ENCODE data around the gene UAP1L1. TPM values are rescaled to one million over a fixed set of nuclear protein-coding genes. Genes with fewer than 3 reads are reported as not detected.

Gene UAP1L1
- total and polyA plus RNA-seq, 7 donors = 2.9 to 9.6 (median 5.7) TPM

Small RNA genes lying within 50 kb of the gene (small RNA-seq; reads per million reads assigned to genes)
- 0 reads per million in 3 donors for gene RF00153

Other genes with a start within 250 kb of the UAP1L1 start
Only the 30 nearest of the 36 such genes appear.
- 1 to 10 TPM; 1.8 to 5.5 (median 3.9) TPM for gene TRAF2, start 191.0 kb upstream of the UAP1L1 start, total RNA-seq
- 10 to 100 TPM; 13.2 to 21.9 (median 13.9) TPM for gene TRAF2, start 191.0 kb upstream of the UAP1L1 start, polyA plus RNA-seq
- 100 to 1,000 TPM; 153 to 202 (median 171) TPM for gene FBXW5, start 132.8 kb upstream of the UAP1L1 start, total RNA-seq
- 100 to 1,000 TPM; 147 to 182 (median 165) TPM for gene FBXW5, start 132.8 kb upstream of the UAP1L1 start, polyA plus RNA-seq
- gene C8G, start 132.3 kb upstream of the UAP1L1 start, total RNA-seq = not detected
- 10 to 100 TPM in 1 of 3 donors, 1 to 10 TPM in 2; 4.2 to 11.1 (median 5.4) TPM for gene C8G, start 132.3 kb upstream of the UAP1L1 start, polyA plus RNA-seq
- gene LCN12, start 125.2 kb upstream of the UAP1L1 start, total RNA-seq = 1 to 10 TPM in 1 of 4 donors, not detected in 3; 1.2 TPM
- 1 to 10 TPM in 1 of 3 donors, not detected in 2; 3.0 TPM for gene LCN12, start 125.2 kb upstream of the UAP1L1 start, polyA plus RNA-seq
- 10 to 100 TPM; 11.8 to 36.6 (median 32.4) TPM for gene PTGDS, start 100.0 kb upstream of the UAP1L1 start, total RNA-seq
- 100 to 1,000 TPM in 1 of 3 donors, 10 to 100 TPM in 1, 1 to 10 TPM in 1; 8.3 to 218 (median 24.0) TPM for gene PTGDS, start 100.0 kb upstream of the UAP1L1 start, polyA plus RNA-seq
- gene LCNL1, start 94.5 kb upstream of the UAP1L1 start, total RNA-seq = 1 to 10 TPM in 1 of 4 donors, under 1 TPM in 3; 0.14 to 1.1 (median 0.43) TPM
- under 1 TPM in 1 of 3 donors, not detected in 2; 0.50 TPM for gene LCNL1, start 94.5 kb upstream of the UAP1L1 start, polyA plus RNA-seq
- 10 to 100 TPM; 28.0 to 38.0 (median 36.2) TPM for gene PAXX, start 85.1 kb upstream of the UAP1L1 start, total RNA-seq
- gene PAXX, start 85.1 kb upstream of the UAP1L1 start, polyA plus RNA-seq = 10 to 100 TPM; 28.4 to 80.9 (median 40.8) TPM
- 1 to 10 TPM in 1 of 4 donors, not detected in 3; 1.4 TPM for gene CLIC3, start 80.9 kb upstream of the UAP1L1 start, total RNA-seq
- 1 to 10 TPM in 1 of 3 donors, not detected in 2; 4.7 TPM for gene CLIC3, start 80.9 kb upstream of the UAP1L1 start, polyA plus RNA-seq
- 10 to 100 TPM in 3 of 4 donors, 1 to 10 TPM in 1; 9.2 to 19.7 (median 13.2) TPM for gene ABCA2, start 49.3 kb upstream of the UAP1L1 start, total RNA-seq
- 10 to 100 TPM in 1 of 3 donors, 1 to 10 TPM in 2; 6.0 to 28.6 (median 9.0) TPM for gene ABCA2, start 49.3 kb upstream of the UAP1L1 start, polyA plus RNA-seq
- 1 to 10 TPM in 1 of 4 donors, under 1 TPM in 2, not detected in 1; 0.36 to 1.3 (median 0.41) TPM for gene FUT7, start 45.4 kb upstream of the UAP1L1 start, total RNA-seq
- gene FUT7, start 45.4 kb upstream of the UAP1L1 start, polyA plus RNA-seq = 1 to 10 TPM in 1 of 3 donors, not detected in 2; 1.3 TPM
- 100 to 1,000 TPM in 1 of 4 donors, 10 to 100 TPM in 3; 21.4 to 101 (median 42.4) TPM for gene NPDC1, start 31.3 kb upstream of the UAP1L1 start, total RNA-seq
- gene NPDC1, start 31.3 kb upstream of the UAP1L1 start, polyA plus RNA-seq = 100 to 1,000 TPM in 1 of 3 donors, 10 to 100 TPM in 2; 47.9 to 118 (median 91.9) TPM
- 1 to 10 TPM in 3 of 4 donors, not detected in 1; 1.2 to 2.2 (median 2.1) TPM for gene ENTPD2, start 23.5 kb upstream of the UAP1L1 start, total RNA-seq
- gene ENTPD2, start 23.5 kb upstream of the UAP1L1 start, polyA plus RNA-seq = 1 to 10 TPM in 2 of 3 donors, under 1 TPM in 1; 0.92 to 6.4 (median 3.0) TPM
- gene SAPCD2, start 7.0 kb upstream of the UAP1L1 start, total RNA-seq = under 1 TPM in 1 of 4 donors, not detected in 3; 0.81 TPM
- 10 to 100 TPM in 1 of 3 donors, 1 to 10 TPM in 2; 3.6 to 16.4 (median 3.7) TPM for gene SAPCD2, start 7.0 kb upstream of the UAP1L1 start, polyA plus RNA-seq
- 10 to 100 TPM; 27.8 to 34.9 (median 28.7) TPM for gene MAN1B1, start 9.5 kb downstream of the UAP1L1 start, total RNA-seq
- gene MAN1B1, start 9.5 kb downstream of the UAP1L1 start, polyA plus RNA-seq = 10 to 100 TPM; 12.0 to 52.0 (median 14.1) TPM
- gene DPP7, start 37.2 kb downstream of the UAP1L1 start, total RNA-seq = 100 to 1,000 TPM in 2 of 4 donors, 10 to 100 TPM in 2; 88.5 to 140 (median 111) TPM
- gene DPP7, start 37.2 kb downstream of the UAP1L1 start, polyA plus RNA-seq = 100 to 1,000 TPM in 1 of 3 donors, 10 to 100 TPM in 2; 26.6 to 158 (median 36.6) TPM
- 1 to 10 TPM in 1 of 4 donors, under 1 TPM in 3; 0.16 to 1.1 (median 0.38) TPM for gene GRIN1, start 61.6 kb downstream of the UAP1L1 start, total RNA-seq
- under 1 TPM in 1 of 3 donors, not detected in 2; 0.69 TPM for gene GRIN1, start 61.6 kb downstream of the UAP1L1 start, polyA plus RNA-seq
- under 1 TPM in 1 of 4 donors, not detected in 3; 0.68 TPM for gene LRRC26, start 92.5 kb downstream of the UAP1L1 start, total RNA-seq
- gene LRRC26, start 92.5 kb downstream of the UAP1L1 start, polyA plus RNA-seq = 1 to 10 TPM; 1.2 to 6.3 (median 1.4) TPM
- gene TMEM210, start 94.5 kb downstream of the UAP1L1 start, total RNA-seq = not detected
- under 1 TPM in 1 of 3 donors, not detected in 2; 0.12 TPM for gene TMEM210, start 94.5 kb downstream of the UAP1L1 start, polyA plus RNA-seq
- 10 to 100 TPM; 21.0 to 27.4 (median 24.6) TPM for gene ANAPC2, start 111.0 kb downstream of the UAP1L1 start, total RNA-seq
- gene ANAPC2, start 111.0 kb downstream of the UAP1L1 start, polyA plus RNA-seq = 10 to 100 TPM; 12.5 to 49.3 (median 13.2) TPM
- gene SSNA1, start 111.2 kb downstream of the UAP1L1 start, total RNA-seq = 100 to 1,000 TPM in 1 of 4 donors, 10 to 100 TPM in 3; 39.6 to 122 (median 76.3) TPM
- gene SSNA1, start 111.2 kb downstream of the UAP1L1 start, polyA plus RNA-seq = 100 to 1,000 TPM in 2 of 3 donors, 10 to 100 TPM in 1; 93.2 to 112 (median 105) TPM
- gene TPRN, start 123.2 kb downstream of the UAP1L1 start, total RNA-seq = 1 to 10 TPM; 3.0 to 4.6 (median 3.8) TPM
- gene TPRN, start 123.2 kb downstream of the UAP1L1 start, polyA plus RNA-seq = 10 to 100 TPM; 64.9 to 80.5 (median 78.1) TPM
- gene TMEM203, start 128.1 kb downstream of the UAP1L1 start, total RNA-seq = 10 to 100 TPM; 24.8 to 33.4 (median 29.1) TPM
- gene TMEM203, start 128.1 kb downstream of the UAP1L1 start, polyA plus RNA-seq = 10 to 100 TPM; 27.5 to 42.0 (median 38.4) TPM
- gene NDOR1, start 128.2 kb downstream of the UAP1L1 start, total RNA-seq = 10 to 100 TPM in 1 of 4 donors, 1 to 10 TPM in 3; 3.8 to 12.7 (median 5.1) TPM
- 10 to 100 TPM in 1 of 3 donors, 1 to 10 TPM in 2; 5.4 to 20.2 (median 6.0) TPM for gene NDOR1, start 128.2 kb downstream of the UAP1L1 start, polyA plus RNA-seq
- 1 to 10 TPM in 2 of 4 donors, under 1 TPM in 1, not detected in 1; 0.54 to 1.9 (median 1.1) TPM for gene RNF208, start 144.7 kb downstream of the UAP1L1 start, total RNA-seq
- 1 to 10 TPM; 4.8 to 8.8 (median 5.5) TPM for gene RNF208, start 144.7 kb downstream of the UAP1L1 start, polyA plus RNA-seq
- gene CYSRT1, start 147.7 kb downstream of the UAP1L1 start, total RNA-seq = under 1 TPM in 1 of 4 donors, not detected in 3; 0.33 TPM
- gene CYSRT1, start 147.7 kb downstream of the UAP1L1 start, polyA plus RNA-seq = 1 to 10 TPM in 1 of 3 donors, under 1 TPM in 1, not detected in 1; 0.54 to 1.2 TPM
- not detected for gene RNF224, start 150.0 kb downstream of the UAP1L1 start, total RNA-seq
- under 1 TPM in 1 of 3 donors, not detected in 2; 0.04 TPM for gene RNF224, start 150.0 kb downstream of the UAP1L1 start, polyA plus RNA-seq
- gene SLC34A3, start 153.4 kb downstream of the UAP1L1 start, total RNA-seq = not detected
- not detected for gene SLC34A3, start 153.4 kb downstream of the UAP1L1 start, polyA plus RNA-seq
- gene TUBB4B, start 163.8 kb downstream of the UAP1L1 start, total RNA-seq = 100 to 1,000 TPM; 141 to 196 (median 164) TPM
- 100 to 1,000 TPM; 292 to 505 (median 444) TPM for gene TUBB4B, start 163.8 kb downstream of the UAP1L1 start, polyA plus RNA-seq
- gene STPG3, start 173.8 kb downstream of the UAP1L1 start, total RNA-seq = not detected
- gene STPG3, start 173.8 kb downstream of the UAP1L1 start, polyA plus RNA-seq = not detected
- 10 to 100 TPM; 24.7 to 36.5 (median 33.2) TPM for gene NELFB, start 177.8 kb downstream of the UAP1L1 start, total RNA-seq
- gene NELFB, start 177.8 kb downstream of the UAP1L1 start, polyA plus RNA-seq = 10 to 100 TPM; 41.6 to 70.5 (median 45.0) TPM